Fibroblast of lung (primary cell): ENCODE measurements around the gene SMIM13. TPM values are rescaled to one million over a fixed set of nuclear protein-coding genes. Genes with fewer than 3 reads are reported as not detected.

Source experiments
- DNase-seq, 2 donors: peaks; one replicate each; pipeline versions ENCODE4 v3.0.0 to v3.0.0-alpha.2; 2010; ENCODE audit warnings: low read depth in 2 of 2
- H2AFZ ChIP-seq: 2 replicates; pipeline ENCODE4 v1.5.1; 2012; ENCODE audit warnings: low read length, control low read depth, inconsistent platforms
- H3K27ac ChIP-seq: 2 replicates; pipeline ENCODE4 v1.5.1; 2011; ENCODE audit warnings: low read length, control low read depth; ENCODE audit not compliant: insufficient read depth
- H3K27me3 ChIP-seq: 2 replicates; pipeline ENCODE4 v1.5.1; 2011; ENCODE audit warnings: mild to moderate bottlenecking, low read length; ENCODE audit not compliant: control insufficient read depth, insufficient read depth
- H3K36me3 ChIP-seq: 2 replicates; pipeline ENCODE4 v1.5.1; 2011; ENCODE audit warnings: low read length; ENCODE audit not compliant: control insufficient read depth, insufficient read depth
- H3K4me1 ChIP-seq: 2 replicates; pipeline ENCODE4 v1.5.1; 2011; ENCODE audit warnings: low read length; ENCODE audit not compliant: control insufficient read depth, insufficient read depth; ENCODE audit errors: extremely low read depth
- H3K4me2 ChIP-seq: 2 replicates; pipeline ENCODE4 v1.5.1; 2011; ENCODE audit warnings: low read length, control low read depth; ENCODE audit not compliant: insufficient read depth; ENCODE audit errors: extremely low read depth
- H3K4me3 ChIP-seq, 4 experiments: fragments of 200-600 bp in 1 of 4; sonication (generic) in 1 of 4; replicated peaks in 1 of 4; 2 replicates each; pipeline ENCODE4 v1.5.1; 2011 to 2016; ENCODE audit warnings: low read length in 4 of 4, low read depth in 3 of 4, mild to moderate bottlenecking in 3 of 4, control low read depth in 2 of 4, inconsistent platforms in 1 of 4, mixed read lengths in 1 of 4; ENCODE audit not compliant: insufficient read depth in 1 of 4; ENCODE audit errors: control extremely low read depth in 1 of 4
- H3K79me2 ChIP-seq: 2 replicates; pipeline ENCODE4 v1.5.1; 2012; ENCODE audit warnings: mild to moderate bottlenecking, low read length, inconsistent platforms; ENCODE audit not compliant: control insufficient read depth, insufficient read depth
- H3K9ac ChIP-seq: 2 replicates; pipeline ENCODE4 v1.5.1; 2011; ENCODE audit warnings: mild to moderate bottlenecking, low read length, control low read depth; ENCODE audit not compliant: insufficient read depth
- H3K9me3 ChIP-seq: 2 replicates; pipeline ENCODE4 v1.5.1; 2012; ENCODE audit warnings: low read depth, low read length; ENCODE audit not compliant: control insufficient read depth, insufficient read depth
- H4K20me1 ChIP-seq: 2 replicates; pipeline ENCODE4 v1.5.1; 2011; ENCODE audit warnings: low read length; ENCODE audit not compliant: control insufficient read depth, insufficient read depth; ENCODE audit errors: extremely low read depth
- EZH2 ChIP-seq: IDR thresholded peaks from 2 replicates; pipeline ENCODE4 v1.5.1; 2012; ENCODE audit warnings: low read length, control low read depth, mild to moderate bottlenecking; ENCODE audit errors: missing control alignments
- polyA plus RNA-seq, 2 donors: library from polyadenylated mRNA; depleted of rRNA in 1 of 2; stranded (reverse) in 1 of 2; unstranded in 1 of 2; fragments of >200 nt; gene quantifications; 2 replicates each; pipeline ENCODE4 v1.2.1, GENCODE V29; 2011 to 2012; ENCODE audit warnings: missing spikeins in 1 of 2
- total RNA-seq: library from RNA; depleted of rRNA; stranded (reverse); fragments of >200 nt; gene quantifications from 2 replicates; pipeline ENCODE4 v1.2.1, GENCODE V29; 2014
- TF ChIP-seq, protein P1 (sequence below), 2 donors: IDR thresholded peaks in 1 of 2; conservative IDR thresholded peaks in 1 of 2; 1 replicate in 1 of 2; 2 replicates in 1 of 2; pipeline ENCODE4 v1.5.1; 2011 to 2012; ENCODE audit warnings: low read length in 2 of 2, control low read depth in 1 of 2, inconsistent platforms in 1 of 2, low read depth in 1 of 2, mild to moderate bottlenecking in 1 of 2

SMIM13 gene
- total and polyA plus RNA-seq, 2 donors (not counting 1 experiment from before 2014, with no cell fraction given) = 6.9 to 7.4 TPM

DNA sequence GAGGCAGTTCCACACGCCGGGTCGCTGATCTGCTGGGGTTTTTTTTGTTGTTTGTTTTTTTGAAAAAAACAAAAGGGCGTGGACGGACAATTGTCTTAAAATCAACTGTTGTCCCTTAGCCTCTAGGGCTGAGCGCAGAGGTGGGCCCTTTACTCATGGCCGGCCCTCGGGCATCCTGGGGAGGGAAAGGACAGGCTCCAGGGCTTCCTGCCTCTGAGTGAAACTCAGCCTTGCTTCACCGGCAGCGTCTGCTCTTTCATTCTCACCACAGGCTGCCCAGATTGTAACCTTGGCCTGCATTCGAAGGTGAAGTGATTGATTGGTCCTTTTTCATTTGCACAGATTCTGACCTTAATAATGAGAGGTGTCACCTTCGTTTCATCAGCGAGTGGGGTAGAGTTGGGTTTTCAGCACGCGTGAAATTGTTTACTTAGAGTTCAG, 797 bp downstream of the SMIM13 start:
- peak overlapping the region; percentile 88 to 95 (median 92) for H3K4me3 ChIP-seq
- peak overlapping the region; percentile 82 for H3K4me2 ChIP-seq
- H3K79me2 ChIP-seq = peaks cover 47% of the 10 kb centered on the region
- H3K4me1 ChIP-seq = peaks cover 2% of the 10 kb centered on the region
- no peaks in the 10 kb centered on the region for H3K27me3 ChIP-seq
- H3K36me3 ChIP-seq = no peaks in the 10 kb centered on the region
- H2AFZ ChIP-seq = peak overlapping the region; percentile 95
- peak; percentile 38 to 49 for DNase-seq
- H4K20me1 ChIP-seq = no peaks in the 10 kb centered on the region
- H3K9ac ChIP-seq = peak overlapping the region; percentile 99
- TF ChIP-seq EZH2 = no peak
- TF ChIP-seq, protein P1, sequence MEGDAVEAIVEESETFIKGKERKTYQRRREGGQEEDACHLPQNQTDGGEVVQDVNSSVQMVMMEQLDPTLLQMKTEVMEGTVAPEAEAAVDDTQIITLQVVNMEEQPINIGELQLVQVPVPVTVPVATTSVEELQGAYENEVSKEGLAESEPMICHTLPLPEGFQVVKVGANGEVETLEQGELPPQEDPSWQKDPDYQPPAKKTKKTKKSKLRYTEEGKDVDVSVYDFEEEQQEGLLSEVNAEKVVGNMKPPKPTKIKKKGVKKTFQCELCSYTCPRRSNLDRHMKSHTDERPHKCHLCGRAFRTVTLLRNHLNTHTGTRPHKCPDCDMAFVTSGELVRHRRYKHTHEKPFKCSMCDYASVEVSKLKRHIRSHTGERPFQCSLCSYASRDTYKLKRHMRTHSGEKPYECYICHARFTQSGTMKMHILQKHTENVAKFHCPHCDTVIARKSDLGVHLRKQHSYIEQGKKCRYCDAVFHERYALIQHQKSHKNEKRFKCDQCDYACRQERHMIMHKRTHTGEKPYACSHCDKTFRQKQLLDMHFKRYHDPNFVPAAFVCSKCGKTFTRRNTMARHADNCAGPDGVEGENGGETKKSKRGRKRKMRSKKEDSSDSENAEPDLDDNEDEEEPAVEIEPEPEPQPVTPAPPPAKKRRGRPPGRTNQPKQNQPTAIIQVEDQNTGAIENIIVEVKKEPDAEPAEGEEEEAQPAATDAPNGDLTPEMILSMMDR (conservative IDR thresholded peaks at IDR 0.05 in 1 of 2, IDR thresholded peaks at IDR 0.05 in 1 of 2; ENCODE audit: low read depth in 1 of 2, low read length in 2 of 2) = no peak
- no peaks in the 10 kb centered on the region for H3K9me3 ChIP-seq
- H3K27ac ChIP-seq = peak overlapping the region; percentile 98

GRCh38 chr6:11094941-11095340, 1.3 kb downstream of the SMIM13 start:
- TF ChIP-seq, protein P1 (conservative IDR thresholded peaks at IDR 0.05 in 1 of 2, IDR thresholded peaks at IDR 0.05 in 1 of 2; ENCODE audit: low read depth in 1 of 2, low read length in 2 of 2) = no peak
- no peak for TF ChIP-seq EZH2
- no peaks in the 10 kb centered on the region for H3K36me3 ChIP-seq
- peak overlapping the region; percentile 99 for H3K9ac ChIP-seq
- H3K4me3 ChIP-seq = peak overlapping the region; percentile 88 to 95 (median 92)
- H3K79me2 ChIP-seq = peaks cover 50% of the 10 kb centered on the region
- H3K4me2 ChIP-seq = peak overlapping the region; percentile 82
- no peaks in the 10 kb centered on the region for H4K20me1 ChIP-seq
- no peaks in the 10 kb centered on the region for H3K27me3 ChIP-seq
- peak overlapping the region; percentile 98 for H3K27ac ChIP-seq
- H2AFZ ChIP-seq = no peak overlapping the region
- peaks cover 2% of the 10 kb centered on the region for H3K4me1 ChIP-seq
- peak in 1 of 2 donors; percentile 5 for DNase-seq
- H3K9me3 ChIP-seq = no peaks in the 10 kb centered on the region

- H3K36me3 ChIP-seq = no peaks in the 10 kb centered on the region
- no peaks in the 10 kb centered on the region for H3K9me3 ChIP-seq
- no peaks in the 10 kb centered on the region for H4K20me1 ChIP-seq
- H3K4me3 ChIP-seq = peak overlapping the region in 3 of 4 experiments; percentile 89 to 95 (median 95)
- H3K79me2 ChIP-seq = peaks cover 58% of the 10 kb centered on the region
- H3K4me2 ChIP-seq = peak overlapping the region; percentile 54
- TF ChIP-seq, protein P1 (conservative IDR thresholded peaks at IDR 0.05 in 1 of 2, IDR thresholded peaks at IDR 0.05 in 1 of 2; ENCODE audit: low read depth in 1 of 2, low read length in 2 of 2) = no peak
- H2AFZ ChIP-seq = no peak overlapping the region
- peak; percentile 70 for DNase-seq
- no peak overlapping the region for H3K27ac ChIP-seq
- peaks cover 2% of the 10 kb centered on the region for H3K4me1 ChIP-seq
- no peak overlapping the region for H3K9ac ChIP-seq
- H3K27me3 ChIP-seq = no peaks in the 10 kb centered on the region
These were observed 2.5 kb downstream of the SMIM13 start for GRCh38 chr6:11096109-11096508.
